Inferior parietal cortex (tissue), 1 donor: ENCODE results near the gene NOX5.

Source experiments
- DNase-seq: peaks from one replicate; pipeline ENCODE4 v3.0.0-alpha.2; 2016; ENCODE audit errors: extremely low spot score

NOX5 gene

GRCh38 chr15:69081310-69082004, 67.0 kb downstream of the NOX5 start:
- no peak for DNase-seq

GRCh38 chr15:69082021-69082502, 67.6 kb downstream of the NOX5 start:
- no peak for DNase-seq

GRCh38 chr15:69082554-69082953, 68.1 kb downstream of the NOX5 start:
- no peak for DNase-seq

GRCh38 chr15:69084404-69085030, 70.0 kb downstream of the NOX5 start:
- no peak for DNase-seq

DNA sequence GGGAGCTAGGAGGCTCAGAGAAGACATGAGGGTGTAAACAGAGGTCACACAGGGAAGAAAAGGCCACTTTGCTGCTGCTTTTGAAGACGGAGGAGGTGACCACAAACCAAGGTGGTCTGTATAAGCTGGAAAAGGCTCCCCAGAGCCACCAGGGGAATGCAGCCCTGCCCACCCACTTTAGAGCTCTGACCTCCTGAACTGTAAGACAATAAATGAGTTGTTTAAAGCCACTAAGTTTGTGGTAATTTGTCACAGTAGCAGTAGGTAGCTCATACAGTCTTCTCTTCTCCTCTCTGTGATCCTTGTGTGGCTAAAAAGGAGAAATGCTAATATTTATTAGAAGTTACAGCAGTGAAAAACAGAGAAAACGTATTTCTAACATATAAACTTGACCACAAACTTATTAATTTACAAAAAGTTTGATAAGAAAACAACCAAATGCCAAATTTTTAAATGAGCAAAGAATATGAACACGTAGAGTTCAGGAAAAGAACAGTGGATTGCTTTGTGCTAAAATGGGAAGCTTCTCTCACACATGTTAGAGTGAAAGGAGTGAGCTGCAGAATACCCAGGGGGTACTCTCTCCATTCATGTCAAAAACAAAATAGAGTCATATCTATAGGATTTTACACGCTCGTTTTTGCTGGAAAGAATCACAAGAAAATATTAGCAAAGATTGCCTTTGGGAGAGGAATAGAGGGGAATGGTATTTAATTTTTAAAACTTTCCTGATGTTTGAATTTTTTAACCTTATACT, 71.0 kb downstream of the NOX5 start:
- no peak for DNase-seq

DNA sequence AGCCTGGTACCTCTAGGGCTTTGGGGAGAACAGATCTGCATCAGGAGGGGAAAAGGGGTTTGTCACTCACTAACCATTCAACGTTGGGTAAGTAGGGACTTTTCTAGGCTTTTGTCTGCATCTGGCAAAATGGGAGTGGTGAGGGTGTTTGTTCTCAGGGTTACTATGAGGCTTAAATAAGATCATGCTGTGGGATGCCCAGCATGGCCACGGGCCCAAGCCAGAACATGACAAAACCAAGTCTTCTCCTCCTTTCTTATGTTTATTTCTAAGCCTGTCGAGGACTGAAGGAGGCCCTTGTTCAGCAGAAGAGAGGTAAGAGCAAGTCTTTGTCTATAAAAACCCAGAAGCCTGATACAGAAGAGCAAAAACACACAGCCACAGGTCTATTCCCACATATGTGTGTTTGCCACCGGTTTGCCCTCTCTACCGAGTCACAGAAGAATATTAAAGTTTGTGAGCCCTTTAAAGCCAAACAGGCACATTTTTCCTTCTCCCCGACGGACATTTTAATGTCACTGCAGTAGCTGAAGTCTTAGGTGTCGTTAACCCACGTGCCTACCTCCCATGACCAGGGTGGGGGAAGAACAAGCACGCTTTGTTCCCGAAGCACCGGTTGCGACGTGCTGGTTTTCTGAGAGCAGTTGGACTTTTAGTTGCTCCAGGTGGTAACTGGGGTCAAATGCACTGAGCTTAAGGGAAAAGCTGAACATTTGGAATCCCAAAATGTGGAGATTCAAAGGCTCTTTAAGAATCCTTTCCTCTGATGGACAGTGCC, 72.1 kb downstream of the NOX5 start:
- DNase-seq: no peak

- no peak for DNase-seq
Measured at GRCh38 chr15:69087366-69087976, 73.0 kb downstream of the NOX5 start.

GRCh38 chr15:69088300-69088965, 73.9 kb downstream of the NOX5 start:
- DNase-seq: no peak

- DNase-seq: no peak
Measured at GRCh38 chr15:69089258-69089657, 74.8 kb downstream of the NOX5 start.

GRCh38 chr15:69090197-69090948, 75.9 kb downstream of the NOX5 start:
- DNase-seq: no peak

DNA sequence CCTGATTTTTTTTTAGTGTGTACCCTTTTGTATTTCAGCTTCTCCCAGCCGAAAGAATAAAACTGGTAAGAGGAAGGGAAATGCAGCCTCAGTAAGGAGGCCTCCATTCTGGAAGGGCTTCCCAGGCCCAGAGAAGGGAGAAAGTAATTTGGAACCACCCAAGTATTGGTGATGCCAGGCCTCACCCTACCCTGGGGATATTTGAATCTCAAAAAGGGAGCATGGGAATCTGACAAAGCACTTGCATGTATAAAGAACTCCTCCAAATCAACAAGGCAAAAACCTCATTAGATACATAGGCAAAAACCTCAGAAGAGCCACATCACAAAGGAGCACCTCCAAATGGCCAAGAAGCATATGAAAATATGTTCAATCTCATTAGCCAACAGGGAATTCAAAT, 77.2 kb downstream of the NOX5 start:
- no peak for DNase-seq

DNA sequence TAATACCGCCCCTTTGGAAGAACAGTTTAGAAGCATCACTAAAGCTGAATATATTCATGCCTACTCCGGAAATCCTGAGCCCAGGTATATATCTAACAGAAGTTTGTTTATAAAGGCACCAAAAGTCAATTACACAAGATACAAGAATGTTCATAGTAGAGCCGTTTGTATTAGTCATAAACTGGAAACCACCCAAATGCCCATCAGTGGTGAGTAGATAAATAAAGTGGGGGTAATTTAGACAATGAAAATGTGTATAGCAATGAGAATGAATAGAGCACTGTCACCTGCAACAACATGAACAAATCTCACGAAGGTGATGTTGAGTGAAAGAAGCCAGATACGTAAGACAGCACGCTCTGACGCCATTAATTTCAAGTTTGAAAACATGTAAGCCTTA, 77.7 kb downstream of the NOX5 start:
- no peak for DNase-seq

DNA sequence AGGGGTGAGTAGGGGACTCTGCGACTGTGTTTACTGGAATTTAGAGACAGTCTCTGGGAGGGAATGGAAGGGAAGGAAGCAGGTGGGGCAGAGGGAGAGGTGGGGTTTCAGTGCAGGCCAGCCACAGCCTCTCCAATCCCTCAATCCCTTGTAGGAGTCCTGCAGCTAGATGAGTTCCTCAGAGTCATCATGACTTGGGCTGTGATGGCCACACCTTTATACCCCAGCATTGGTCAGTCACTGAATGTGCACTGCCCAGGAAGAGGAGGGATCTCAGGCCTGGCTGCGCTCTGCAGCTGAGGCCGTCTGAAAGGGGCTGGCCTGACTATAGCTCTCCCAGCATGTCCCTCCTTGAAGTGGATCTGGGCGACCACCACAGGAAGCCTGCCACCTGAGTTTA, 78.6 kb downstream of the NOX5 start:
- DNase-seq: no peak

- no peak for DNase-seq
Measured at GRCh38 chr15:69093614-69094013, 79.1 kb downstream of the NOX5 start.

GRCh38 chr15:69094124-69094921, 79.8 kb downstream of the NOX5 start:
- DNase-seq: no peak

GRCh38 chr15:69095274-69095673, 80.8 kb downstream of the NOX5 start:
- DNase-seq: no peak

- no peak for DNase-seq
Measured at GRCh38 chr15:69096196-69096595, 81.7 kb downstream of the NOX5 start.

GRCh38 chr15:69096626-69097025, 82.1 kb downstream of the NOX5 start:
- DNase-seq: no peak

- DNase-seq: no peak
Measured at GRCh38 chr15:69098771-69099170, 84.3 kb downstream of the NOX5 start.
